Measurements from ENCODE around the gene TARBP1. TPM values are rescaled to one million over a fixed set of nuclear protein-coding genes. Genes with fewer than 3 reads are reported as not detected.

Gene TARBP1
- total RNA-seq, 1 donor = 47.1 TPM

DNA sequence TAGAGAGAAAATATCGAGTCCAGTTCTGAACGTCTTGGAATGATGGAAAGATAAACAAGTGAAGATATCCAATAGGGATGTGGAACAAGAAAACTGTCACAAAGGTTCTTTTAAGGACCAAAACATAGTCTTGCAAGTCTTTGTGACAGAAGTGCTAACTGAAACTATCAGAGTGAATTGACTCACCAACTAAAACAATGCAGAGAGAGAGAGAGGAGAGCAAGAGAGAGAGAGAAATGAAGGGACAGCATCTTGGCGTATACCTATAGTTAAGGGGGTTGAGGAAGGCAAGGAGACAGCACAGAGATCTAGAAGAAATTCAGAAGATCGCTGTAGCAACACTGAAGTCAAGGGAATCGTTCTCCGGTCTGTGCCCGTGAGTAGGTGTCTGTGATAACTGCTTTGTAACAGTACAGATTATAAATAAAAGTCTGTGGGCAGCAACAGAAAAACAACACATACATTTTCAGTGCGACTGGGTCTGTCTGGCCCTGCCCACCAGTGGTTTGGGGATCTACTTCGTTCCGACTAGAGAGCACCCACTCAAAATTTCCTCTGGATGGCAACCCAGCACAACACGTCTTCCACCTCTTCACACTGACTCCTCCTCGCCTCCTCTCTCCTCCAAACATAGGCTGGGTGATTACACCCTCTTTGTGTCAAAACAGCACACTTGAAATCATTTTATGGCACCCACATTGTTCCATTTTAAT lies 110.5 kb downstream of the TARBP1 start:
- no peak for DNase-seq (ENCODE audit: low read depth in 2 of 3, low spot score in 2 of 3)

DNA sequence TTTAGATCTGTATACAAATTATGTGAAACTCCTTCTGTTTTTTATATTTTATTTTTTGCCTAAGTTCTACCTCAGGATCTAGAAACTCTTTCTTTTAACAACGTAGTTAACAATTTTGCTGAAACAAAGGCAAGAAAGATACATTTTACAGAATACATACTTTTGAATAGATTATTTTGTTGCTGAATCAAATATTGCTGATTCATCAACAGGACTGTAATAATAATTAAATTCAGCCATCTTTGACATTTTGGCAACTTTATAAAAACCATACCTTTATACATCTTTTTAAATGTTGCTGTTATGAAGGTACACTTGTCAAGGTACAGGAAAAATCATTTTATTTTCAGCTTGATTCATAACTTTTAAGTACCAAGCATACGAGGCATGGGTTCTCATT lies 116.4 kb downstream of the TARBP1 start:
- no peak for DNase-seq (ENCODE audit: low read depth in 2 of 3, low spot score in 2 of 3)

DNA sequence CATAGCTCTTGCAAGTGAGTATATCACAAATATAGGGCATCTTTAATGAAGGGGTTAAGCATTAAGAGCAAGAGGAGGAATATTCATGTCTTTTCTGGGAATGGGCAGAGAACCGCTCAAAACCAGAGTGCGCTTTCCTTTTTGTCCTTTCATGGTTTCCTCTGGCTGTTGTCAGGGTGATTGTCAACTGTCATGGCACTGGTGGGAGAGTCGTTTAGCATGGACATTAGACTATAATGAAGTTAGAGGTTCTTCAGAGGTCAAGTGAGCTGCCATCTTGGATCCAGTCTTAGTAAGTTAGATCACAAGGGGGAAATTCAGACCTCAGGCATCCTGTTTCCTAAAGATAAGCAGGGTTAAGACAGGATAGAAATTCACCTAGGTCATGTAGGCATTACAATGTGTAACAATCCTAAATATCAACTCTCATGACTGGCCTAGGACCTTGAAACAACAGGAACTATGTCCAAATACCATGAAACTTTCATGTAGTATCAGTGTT lies 117.8 kb downstream of the TARBP1 start:
- peak in 1 of 3 donors; percentile 3 for DNase-seq (ENCODE audit: low read depth in 2 of 3, low spot score in 2 of 3)

DNA sequence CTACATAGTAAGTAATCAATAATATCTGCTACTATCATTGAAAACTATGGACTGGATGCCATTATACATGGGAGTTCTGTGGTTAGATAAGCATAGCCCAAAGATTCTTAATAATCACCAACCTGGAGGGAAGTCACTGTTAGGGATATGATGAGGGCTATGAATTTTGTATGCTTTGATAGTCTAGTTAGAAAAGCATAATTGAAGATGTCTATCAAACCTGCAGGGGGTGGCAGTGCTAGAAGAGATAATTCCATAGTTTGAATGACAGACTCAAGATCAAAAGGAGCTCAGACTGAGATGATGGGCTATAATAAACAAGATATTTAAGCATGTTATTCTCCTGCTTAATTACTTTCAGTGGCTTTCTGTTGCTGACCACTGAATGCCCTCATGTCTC lies 121.1 kb downstream of the TARBP1 start:
- DNase-seq (ENCODE audit: low read depth in 2 of 3, low spot score in 2 of 3) = no peak

DNA sequence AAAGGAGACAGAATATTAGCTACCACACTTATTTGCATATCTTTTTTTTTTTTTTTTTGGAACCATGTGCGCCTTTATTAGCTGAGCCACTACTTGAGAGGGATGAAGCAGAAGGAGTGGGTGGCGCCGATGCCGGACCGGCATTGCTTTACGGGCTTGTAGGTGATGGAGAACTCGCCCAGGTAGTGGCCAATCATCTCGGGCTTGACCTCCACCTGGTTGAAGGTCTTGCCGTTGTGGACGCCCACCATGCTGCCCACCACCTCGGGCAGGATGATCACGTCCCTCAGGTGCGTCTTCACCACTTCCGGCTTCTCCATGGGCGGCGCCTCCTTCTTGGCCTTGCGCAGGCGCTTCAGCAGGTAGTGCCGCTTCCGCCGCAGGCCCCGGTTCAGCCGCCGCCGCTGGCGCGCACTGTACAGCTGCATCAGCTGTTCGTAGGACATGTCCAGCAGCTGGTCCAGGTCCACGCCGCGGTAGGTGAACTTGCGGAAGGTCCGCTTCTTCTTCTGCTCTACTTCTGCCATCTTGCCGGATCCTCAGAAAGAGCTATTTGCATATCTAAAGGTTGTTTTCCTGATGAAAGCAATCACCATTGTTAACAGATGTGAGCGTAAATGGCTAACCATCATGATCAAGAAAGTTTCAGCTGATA lies 122.2 kb downstream of the TARBP1 start:
- DNase-seq (ENCODE audit: low read depth in 2 of 3, low spot score in 2 of 3) = peak in 1 of 3 donors; percentile 31

DNA sequence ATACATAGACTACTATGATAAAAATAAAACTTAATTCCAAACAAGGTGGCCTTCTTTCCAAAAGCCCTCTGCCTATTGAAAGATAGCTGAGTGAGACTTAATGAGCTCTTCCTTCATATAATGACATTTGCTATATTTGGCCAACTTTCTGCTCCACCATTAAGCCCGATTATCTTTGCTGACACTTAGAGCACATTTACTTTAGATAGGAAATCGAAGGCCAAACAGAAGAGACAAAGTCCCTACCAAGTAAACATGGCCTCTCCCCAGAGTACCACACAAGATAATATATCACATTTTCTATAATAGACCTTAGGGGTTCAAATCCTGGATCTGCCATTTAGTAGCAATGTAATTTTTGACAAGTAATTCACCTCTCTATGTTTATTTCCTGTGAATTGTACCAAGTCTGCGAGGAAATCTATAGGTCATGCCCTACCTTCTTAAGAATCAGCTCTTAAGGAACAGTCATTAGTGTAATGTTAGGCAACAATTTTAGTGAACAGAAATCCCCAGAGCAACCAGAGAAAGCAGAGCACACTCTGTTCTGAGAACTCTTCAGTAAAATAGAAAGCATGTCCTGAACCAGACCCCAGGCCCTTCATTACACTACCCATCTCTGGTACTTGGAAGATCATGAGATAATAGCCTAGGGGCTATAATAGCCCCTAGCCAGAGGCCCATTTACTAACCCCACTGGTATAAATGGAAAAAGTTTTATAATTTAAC lies 123.0 kb downstream of the TARBP1 start:
- DNase-seq (ENCODE audit: low read depth in 2 of 3, low spot score in 2 of 3) = no peak

DNA sequence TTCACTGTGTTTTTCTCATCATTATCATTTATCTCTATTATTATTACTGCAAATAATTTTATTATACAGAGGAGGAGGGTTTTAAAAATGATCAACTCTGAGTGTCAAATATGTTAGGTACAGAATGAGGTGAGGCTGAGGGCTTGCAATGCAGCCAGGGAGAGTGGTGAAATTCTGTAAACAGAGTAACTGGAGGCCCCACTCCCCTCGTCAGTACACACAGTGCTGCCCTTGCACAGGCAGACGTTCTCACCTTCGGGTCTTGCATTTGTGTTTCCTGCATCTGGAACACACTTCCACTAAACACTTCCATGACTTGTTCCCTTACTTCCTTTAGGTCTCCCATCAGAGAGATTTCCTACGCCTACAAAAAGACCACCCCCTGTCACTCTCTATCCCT lies 130.0 kb downstream of the TARBP1 start:
- DNase-seq (ENCODE audit: low read depth in 2 of 3, low spot score in 2 of 3) = no peak

DNA sequence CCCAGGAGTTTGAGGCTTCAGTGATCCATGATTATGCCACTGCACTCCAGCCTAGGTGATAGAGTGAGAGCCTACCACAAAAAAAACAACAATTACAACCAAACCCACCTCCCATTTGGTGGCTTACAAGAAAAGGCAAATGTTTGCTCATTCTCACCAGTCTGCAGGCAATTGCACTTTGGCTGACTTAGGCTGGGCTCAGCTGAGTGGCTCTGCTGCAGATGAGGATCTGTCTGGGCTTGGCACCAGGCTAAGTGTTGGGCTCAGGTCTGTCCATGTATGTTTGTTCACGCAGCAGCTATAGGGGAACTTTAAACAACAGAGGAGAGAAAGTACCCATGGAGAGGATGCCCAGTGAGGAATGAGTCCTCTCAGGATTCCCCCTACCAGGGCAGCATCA lies 133.7 kb downstream of the TARBP1 start:
- no peak for DNase-seq (ENCODE audit: low read depth in 2 of 3, low spot score in 2 of 3)

DNA sequence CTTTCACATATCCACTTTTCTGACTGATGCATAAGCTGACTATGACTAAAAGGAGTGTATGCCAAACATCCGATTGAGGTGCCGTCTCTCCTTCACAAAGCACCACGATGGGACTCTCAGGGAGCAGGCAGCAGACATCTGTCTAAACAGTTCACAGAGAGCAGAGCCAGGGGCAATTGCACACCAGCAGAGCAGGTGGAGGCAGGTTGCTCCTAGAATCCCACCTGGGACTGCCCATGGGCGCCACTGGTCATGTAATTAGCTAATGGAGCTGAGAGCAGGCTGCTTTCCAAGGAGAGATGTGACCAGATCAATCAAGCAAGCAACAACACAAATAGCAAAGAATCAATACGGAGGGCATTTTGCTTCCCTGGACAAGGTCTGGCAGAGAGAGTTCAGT lies 136.2 kb downstream of the TARBP1 start:
- DNase-seq (ENCODE audit: low read depth in 2 of 3, low spot score in 2 of 3) = no peak

Other genes starting within 250 kb of the TARBP1 start
- 8.6 TPM for gene COA6, start 105.7 kb downstream of the TARBP1 start, total RNA-seq
- 365 TPM for gene IRF2BP2, start 131.0 kb upstream of the TARBP1 start, total RNA-seq

Measured in hematopoietic multipotent progenitor cell (in vitro differentiated cells).